Coronary artery (tissue), 2 donors: ENCODE results near the gene ILK.

Source experiments
- DNase-seq: peaks from one replicate; pipeline ENCODE4 v3.0.0-alpha.2; 2017; ENCODE audit warnings: low spot score
- H3K27ac ChIP-seq, 2 donors: fragments of 200-600 bp; sonication (generic); one replicate each; pipeline ENCODE4 v1.5.1; 2016 to 2019
- H3K4me3 ChIP-seq: fragments of 200-600 bp; sonication (generic); 2 replicates; pipeline ENCODE4 v1.5.1; 2016; ENCODE audit warnings: mild to moderate bottlenecking, moderate library complexity
- TF ChIP-seq, protein P1 (sequence below): fragments of 200-600 bp; sonication (generic); IDR thresholded peaks from one replicate; pipeline ENCODE4 v1.5.1; 2019; ENCODE audit warnings: antibody characterized with exemption

ILK gene

DNA sequence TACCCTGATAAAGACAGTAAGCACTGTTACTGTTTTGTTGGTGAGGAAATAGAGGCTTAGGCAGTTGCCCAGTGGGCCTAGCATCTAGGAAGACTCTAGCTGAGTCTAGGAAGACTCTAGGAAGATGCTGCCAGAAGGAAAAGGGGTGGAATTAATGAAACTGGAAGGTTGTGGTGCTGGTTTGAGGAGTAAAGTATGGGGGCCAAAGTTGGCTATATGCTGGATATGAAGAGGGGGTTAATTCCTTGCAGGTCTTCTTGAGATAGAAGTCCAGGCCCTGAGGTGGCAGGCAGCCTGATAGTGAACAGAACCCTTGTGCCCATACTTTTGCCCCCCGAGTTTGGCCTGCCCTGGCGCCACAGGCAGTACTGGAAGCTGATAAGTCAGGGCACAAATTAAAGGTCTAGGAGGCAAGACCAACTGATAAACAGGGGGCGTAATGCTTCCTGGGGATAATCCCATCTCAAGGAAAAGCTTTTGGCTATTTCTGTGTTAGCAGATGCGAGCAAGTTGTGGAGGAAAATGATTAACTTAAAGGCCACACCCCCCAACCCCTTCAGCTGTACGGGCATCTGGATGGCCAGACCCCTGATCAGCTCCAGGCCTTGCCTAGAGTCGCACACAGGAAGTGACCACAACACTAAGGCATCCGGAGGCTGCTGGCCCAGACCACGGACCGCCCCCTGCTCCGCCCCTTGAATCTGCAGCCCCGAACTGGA, 3.1 kb downstream of the ILK start:
- Histone ChIP-seq H3K27ac (peak overlapping the region; percentile 93 to 99), H3K4me3 (peak overlapping the region; percentile 97)
- peak; percentile 97 for DNase-seq
- TF ChIP-seq, protein P1, sequence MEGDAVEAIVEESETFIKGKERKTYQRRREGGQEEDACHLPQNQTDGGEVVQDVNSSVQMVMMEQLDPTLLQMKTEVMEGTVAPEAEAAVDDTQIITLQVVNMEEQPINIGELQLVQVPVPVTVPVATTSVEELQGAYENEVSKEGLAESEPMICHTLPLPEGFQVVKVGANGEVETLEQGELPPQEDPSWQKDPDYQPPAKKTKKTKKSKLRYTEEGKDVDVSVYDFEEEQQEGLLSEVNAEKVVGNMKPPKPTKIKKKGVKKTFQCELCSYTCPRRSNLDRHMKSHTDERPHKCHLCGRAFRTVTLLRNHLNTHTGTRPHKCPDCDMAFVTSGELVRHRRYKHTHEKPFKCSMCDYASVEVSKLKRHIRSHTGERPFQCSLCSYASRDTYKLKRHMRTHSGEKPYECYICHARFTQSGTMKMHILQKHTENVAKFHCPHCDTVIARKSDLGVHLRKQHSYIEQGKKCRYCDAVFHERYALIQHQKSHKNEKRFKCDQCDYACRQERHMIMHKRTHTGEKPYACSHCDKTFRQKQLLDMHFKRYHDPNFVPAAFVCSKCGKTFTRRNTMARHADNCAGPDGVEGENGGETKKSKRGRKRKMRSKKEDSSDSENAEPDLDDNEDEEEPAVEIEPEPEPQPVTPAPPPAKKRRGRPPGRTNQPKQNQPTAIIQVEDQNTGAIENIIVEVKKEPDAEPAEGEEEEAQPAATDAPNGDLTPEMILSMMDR, result no peak

- no peak for DNase-seq
- Histone ChIP-seq H3K27ac (peak overlapping the region; percentile 93 to 99), H3K4me3 (peak overlapping the region; percentile 97)
- TF ChIP-seq, protein P1, result no peak
Observed at GRCh38 chr11:6607190-6607795, 3.7 kb downstream of the ILK start.

DNA sequence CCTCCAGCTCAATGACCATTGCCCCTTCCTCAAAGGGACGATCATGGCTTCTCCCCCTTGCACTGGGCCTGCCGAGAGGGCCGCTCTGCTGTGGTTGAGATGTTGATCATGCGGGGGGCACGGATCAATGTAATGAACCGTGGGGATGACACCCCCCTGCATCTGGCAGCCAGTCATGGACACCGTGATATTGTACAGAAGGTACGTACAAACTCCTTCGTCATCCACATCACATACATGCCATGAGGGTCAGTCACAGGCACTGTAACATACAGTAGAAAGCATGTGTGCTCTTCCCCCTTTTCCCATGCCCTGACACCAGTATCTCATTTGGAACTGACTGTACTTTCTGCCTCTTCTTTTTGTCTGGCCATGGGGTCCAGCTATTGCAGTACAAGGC, 4.4 kb downstream of the ILK start:
- Histone ChIP-seq H3K27ac (peak overlapping the region; percentile 93 to 99), H3K4me3 (peak overlapping the region; percentile 97)
- TF ChIP-seq, protein P1, result no peak
- DNase-seq, result peak; percentile 65

DNA sequence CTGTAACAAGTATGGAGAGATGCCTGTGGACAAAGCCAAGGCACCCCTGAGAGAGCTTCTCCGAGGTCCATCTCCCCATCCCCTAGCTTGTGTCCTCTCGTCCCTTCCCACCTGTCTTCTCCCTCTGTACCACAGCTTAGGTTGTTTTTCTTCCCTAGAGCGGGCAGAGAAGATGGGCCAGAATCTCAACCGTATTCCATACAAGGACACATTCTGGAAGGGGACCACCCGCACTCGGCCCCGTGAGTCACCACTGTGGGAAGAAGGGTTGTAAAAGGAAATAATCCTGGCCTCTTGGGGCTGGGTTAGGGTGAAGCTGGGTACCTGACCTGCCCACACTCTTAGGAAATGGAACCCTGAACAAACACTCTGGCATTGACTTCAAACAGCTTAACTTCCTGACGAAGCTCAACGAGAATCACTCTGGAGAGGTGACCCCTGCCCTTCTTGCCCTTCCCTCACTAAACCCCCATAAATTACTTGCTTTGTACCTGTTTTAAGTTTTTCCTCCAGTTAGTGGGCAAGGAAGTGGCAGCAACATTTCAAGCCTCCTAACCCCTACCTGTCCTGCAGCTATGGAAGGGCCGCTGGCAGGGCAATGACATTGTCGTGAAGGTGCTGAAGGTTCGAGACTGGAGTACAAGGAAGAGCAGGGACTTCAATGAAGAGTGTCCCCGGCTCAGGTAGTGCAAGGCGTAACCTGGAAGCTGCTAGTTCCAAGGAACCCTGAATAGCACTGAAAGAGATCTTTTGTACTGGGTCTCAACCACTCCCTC, 5.3 kb downstream of the ILK start:
- DNase-seq, result peak; percentile 67
- no peak overlapping the region for H3K4me3 ChIP-seq
- H3K27ac ChIP-seq, result peak overlapping the region; percentile 93 to 99
- TF ChIP-seq, protein P1, result no peak

GRCh38 chr11:6609502-6610015, 6.0 kb downstream of the ILK start:
- peak overlapping the region; percentile 93 to 99 for H3K27ac ChIP-seq
- peak; percentile 63 for DNase-seq
- TF ChIP-seq, protein P1, result no peak
- H3K4me3 ChIP-seq, result no peak overlapping the region

- TF ChIP-seq, protein P1, result no peak
- peak; percentile 73 for DNase-seq
- Histone ChIP-seq H3K27ac (peak overlapping the region; percentile 93 to 98), H3K4me3 (peak overlapping the region; percentile 90)
Observed at GRCh38 chr11:6610591-6610990, 7.0 kb downstream of the ILK start.
